ENCODE measurements around the gene MYLK4. TPM values are rescaled to one million over a fixed set of nuclear protein-coding genes. Genes with fewer than 3 reads are reported as not detected.

Gene MYLK4
- total and polyA plus RNA-seq, 8 donors, result 0.52 to 1.8 (median 1.2) TPM

DNA sequence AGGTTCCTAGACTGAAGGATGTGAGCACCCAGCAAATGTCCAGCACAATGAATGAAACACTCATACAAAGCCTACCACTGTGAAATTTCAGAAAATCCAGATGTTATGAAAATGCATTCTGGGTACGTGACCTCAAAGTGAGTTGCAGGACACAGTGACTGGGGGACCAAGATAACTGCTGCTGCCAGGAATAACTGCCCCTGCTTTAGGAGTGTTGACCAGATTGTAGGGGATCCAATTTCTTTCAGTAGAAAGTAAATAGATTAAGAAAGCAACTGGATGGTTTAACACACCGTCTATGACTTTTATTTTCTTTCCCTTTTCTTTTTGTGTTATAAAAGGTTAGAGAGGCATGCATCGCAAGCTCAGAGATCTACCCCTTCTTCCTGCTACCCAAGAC, 29.5 kb downstream of the MYLK4 start:
- DNase-seq (no peak), ATAC-seq (no peak)
- Histone ChIP-seq H3K9me3 (peaks cover 0 to 5% of the 10 kb centered on the region in 2 donors), H3K4me1 (no peaks in the 10 kb centered on the region), H3K27ac (no peak overlapping the region), H3K4me3 (no peak overlapping the region), H3K27me3 (no peaks in the 10 kb centered on the region), H3K36me3 (no peaks in the 10 kb centered on the region)
- intact Hi-C loops (cut with DNase I), result no loop called here
- TF ChIP-seq, protein P1, sequence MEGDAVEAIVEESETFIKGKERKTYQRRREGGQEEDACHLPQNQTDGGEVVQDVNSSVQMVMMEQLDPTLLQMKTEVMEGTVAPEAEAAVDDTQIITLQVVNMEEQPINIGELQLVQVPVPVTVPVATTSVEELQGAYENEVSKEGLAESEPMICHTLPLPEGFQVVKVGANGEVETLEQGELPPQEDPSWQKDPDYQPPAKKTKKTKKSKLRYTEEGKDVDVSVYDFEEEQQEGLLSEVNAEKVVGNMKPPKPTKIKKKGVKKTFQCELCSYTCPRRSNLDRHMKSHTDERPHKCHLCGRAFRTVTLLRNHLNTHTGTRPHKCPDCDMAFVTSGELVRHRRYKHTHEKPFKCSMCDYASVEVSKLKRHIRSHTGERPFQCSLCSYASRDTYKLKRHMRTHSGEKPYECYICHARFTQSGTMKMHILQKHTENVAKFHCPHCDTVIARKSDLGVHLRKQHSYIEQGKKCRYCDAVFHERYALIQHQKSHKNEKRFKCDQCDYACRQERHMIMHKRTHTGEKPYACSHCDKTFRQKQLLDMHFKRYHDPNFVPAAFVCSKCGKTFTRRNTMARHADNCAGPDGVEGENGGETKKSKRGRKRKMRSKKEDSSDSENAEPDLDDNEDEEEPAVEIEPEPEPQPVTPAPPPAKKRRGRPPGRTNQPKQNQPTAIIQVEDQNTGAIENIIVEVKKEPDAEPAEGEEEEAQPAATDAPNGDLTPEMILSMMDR (IDR thresholded peaks at IDR 0.05), result no peak

DNA sequence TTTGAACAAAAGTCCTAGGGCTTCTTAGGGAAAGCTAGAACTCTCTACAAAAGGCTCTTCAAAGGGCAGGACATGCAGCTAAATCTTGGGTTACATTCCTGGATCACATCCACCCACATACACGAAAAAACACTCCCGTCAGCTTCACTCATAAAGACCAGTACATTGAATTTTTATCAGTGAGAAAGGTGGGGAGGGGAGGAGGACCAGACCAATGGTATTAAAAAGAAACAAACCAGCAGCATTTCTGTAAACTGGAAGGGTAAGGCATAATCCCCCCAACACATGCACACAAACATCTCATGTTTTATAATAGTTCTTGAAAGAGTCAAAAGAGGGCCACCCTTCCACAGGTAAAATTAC, 31.6 kb downstream of the MYLK4 start:
- peaks cover 0 to 5% of the 10 kb centered on the region in 2 donors for H3K9me3 ChIP-seq
- intact Hi-C loops (cut with DNase I), result no loop called here
- no peak overlapping the region for H3K4me3 ChIP-seq
- no peaks in the 10 kb centered on the region for H3K36me3 ChIP-seq
- ATAC-seq (no peak), DNase-seq (no peak)
- H3K27me3 ChIP-seq, result no peaks in the 10 kb centered on the region
- TF ChIP-seq, protein P1 (IDR thresholded peaks at IDR 0.05), result no peak
- no peaks in the 10 kb centered on the region for H3K4me1 ChIP-seq
- H3K27ac ChIP-seq, result peak overlapping the region in 1 of 2 donors; percentile 3

DNA sequence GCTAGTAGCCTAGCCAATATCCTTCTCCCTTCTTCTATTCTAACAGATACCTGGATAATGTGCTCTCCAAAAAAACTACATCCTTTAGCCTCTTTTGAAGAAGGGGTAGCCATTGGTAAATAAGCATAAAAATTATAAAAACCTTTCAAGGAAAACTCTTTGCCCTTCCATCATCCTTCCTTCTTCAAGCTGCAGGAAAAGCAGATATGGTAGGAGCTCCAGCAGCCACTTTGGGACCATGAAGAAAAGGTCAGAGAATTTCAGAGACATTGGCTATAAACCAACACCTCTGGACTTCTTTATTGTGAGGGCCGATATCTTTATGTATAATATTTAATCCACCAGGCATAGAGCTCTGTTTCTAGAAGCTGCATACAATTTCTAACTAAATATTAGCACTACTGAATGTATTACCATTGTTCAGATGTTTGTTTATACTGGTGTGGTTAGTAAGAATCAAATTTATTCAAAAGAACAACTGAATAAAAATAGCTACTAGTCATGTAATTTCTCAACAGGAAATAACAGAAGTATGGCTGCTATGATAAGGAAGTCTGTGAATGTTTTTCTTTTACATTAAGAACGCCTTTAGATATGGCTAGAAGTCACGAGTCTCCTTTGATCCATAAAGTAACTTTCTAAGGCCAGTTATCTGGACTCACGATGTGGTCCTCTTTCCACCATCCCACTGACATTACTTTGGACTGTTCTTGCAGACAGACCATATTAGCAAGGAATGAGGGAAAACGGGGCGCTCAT, 32.2 kb downstream of the MYLK4 start:
- Histone ChIP-seq H3K27ac (peak overlapping the region in 1 of 2 donors; percentile 3), H3K9me3 (peaks cover 0 to 5% of the 10 kb centered on the region in 2 donors), H3K27me3 (no peaks in the 10 kb centered on the region), H3K36me3 (no peaks in the 10 kb centered on the region), H3K4me1 (no peaks in the 10 kb centered on the region), H3K4me3 (no peak overlapping the region)
- intact Hi-C loops (cut with DNase I), result no loop called here
- TF ChIP-seq, protein P1 (IDR thresholded peaks at IDR 0.05), result no peak
- ATAC-seq, result no peak
- no peak for DNase-seq

- TF ChIP-seq, protein P1 (IDR thresholded peaks at IDR 0.05), result no peak
- H3K27me3 ChIP-seq, result no peaks in the 10 kb centered on the region
- no peak overlapping the region for H3K4me3 ChIP-seq
- peaks cover 0 to 5% of the 10 kb centered on the region in 2 donors for H3K9me3 ChIP-seq
- H3K4me1 ChIP-seq, result no peaks in the 10 kb centered on the region
- no peak overlapping the region for H3K27ac ChIP-seq
- intact Hi-C loops (cut with DNase I), result no loop called here
- no peak for DNase-seq
- no peak for ATAC-seq
- no peaks in the 10 kb centered on the region for H3K36me3 ChIP-seq
Observed at GRCh38 chr6:2716936-2717700, 33.6 kb downstream of the MYLK4 start.

- DNase-seq, result no peak
- TF ChIP-seq, protein P1 (IDR thresholded peaks at IDR 0.05), result no peak
- Histone ChIP-seq H3K27ac (no peak overlapping the region), H3K9me3 (peaks cover 0 to 11% of the 10 kb centered on the region in 2 donors), H3K4me3 (no peak overlapping the region), H3K36me3 (no peaks in the 10 kb centered on the region), H3K4me1 (no peaks in the 10 kb centered on the region), H3K27me3 (no peaks in the 10 kb centered on the region)
- ATAC-seq, result no peak
- intact Hi-C loops (cut with DNase I), result no loop called here
Observed at GRCh38 chr6:2715737-2716136, 35.0 kb downstream of the MYLK4 start.

Measured in left lung (tissue), 10 donors.